GM13976 (cell line): Measurements from ENCODE around the gene SLC13A2.

ENCODE experiments used
- DNase-seq: peaks from one replicate; pipeline ENCODE4 v3.0.0; 2012; ENCODE audit warnings: low spot score
- CTCF ChIP-seq: IDR thresholded peaks from 2 replicates; pipeline ENCODE4 v1.5.1; 2012; ENCODE audit warnings: borderline replicate concordance, mild to moderate bottlenecking; ENCODE audit not compliant: insufficient read depth; ENCODE audit errors: extremely low read depth, missing control alignments, control extremely low read depth
- in situ Hi-C: fragments of 300-500 bp; cut with MboI; formaldehyde crosslinking; loops from one replicate; pipeline ENCODE4 v1.12.0; 2022; ENCODE audit warnings: low sequenced_read_pairs, mixed read lengths, inconsistent platforms; ENCODE audit not compliant: unreplicated experiment

The SLC13A2 gene

GRCh38 chr17:28470914-28471366 lies 2.5 kb upstream of the SLC13A2 start:
- no peak for TF ChIP-seq CTCF
- no peak for DNase-seq
- in situ Hi-C loops, result no loop called here

DNA sequence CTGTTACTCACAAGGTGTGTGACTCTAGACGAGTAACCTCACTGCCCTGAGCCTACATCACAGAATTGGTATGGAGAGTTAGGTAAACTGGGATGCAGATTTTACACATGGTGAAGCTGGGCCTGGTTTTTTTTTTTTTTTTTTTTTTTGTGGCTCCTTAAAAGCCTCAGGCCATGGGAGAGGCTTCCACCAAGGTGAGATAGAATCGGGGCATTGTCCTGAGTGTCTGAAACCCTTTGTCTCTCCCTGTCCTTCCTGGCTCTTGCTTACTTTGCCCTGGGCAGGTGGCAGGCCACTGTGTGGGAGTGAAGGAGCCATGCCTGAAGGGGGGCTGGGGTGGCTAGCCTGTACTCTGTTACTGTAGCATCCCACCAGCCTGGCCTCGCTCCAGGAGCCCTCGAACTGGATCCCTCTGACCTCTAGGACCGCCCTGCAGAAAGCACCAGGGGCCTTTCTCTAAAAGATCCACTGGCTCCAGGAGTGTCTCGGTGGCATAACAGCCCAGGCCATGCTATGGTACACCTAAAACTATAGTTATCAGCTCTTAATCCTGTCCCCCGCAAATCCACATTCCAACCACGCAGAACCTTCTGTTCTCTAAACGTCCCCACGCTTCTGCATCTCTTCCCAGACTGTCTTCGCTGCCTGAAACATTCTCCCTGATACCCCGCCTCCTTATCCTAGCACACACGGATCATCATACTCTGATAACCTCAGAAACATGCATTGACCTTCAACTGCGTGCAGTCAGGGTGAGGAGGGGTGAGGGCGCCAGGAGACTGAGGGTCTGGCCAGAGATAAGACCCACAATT lies 1.7 kb upstream of the SLC13A2 start:
- DNase-seq, result no peak
- TF ChIP-seq CTCF, result no peak
- in situ Hi-C loops, result no loop called here

DNA sequence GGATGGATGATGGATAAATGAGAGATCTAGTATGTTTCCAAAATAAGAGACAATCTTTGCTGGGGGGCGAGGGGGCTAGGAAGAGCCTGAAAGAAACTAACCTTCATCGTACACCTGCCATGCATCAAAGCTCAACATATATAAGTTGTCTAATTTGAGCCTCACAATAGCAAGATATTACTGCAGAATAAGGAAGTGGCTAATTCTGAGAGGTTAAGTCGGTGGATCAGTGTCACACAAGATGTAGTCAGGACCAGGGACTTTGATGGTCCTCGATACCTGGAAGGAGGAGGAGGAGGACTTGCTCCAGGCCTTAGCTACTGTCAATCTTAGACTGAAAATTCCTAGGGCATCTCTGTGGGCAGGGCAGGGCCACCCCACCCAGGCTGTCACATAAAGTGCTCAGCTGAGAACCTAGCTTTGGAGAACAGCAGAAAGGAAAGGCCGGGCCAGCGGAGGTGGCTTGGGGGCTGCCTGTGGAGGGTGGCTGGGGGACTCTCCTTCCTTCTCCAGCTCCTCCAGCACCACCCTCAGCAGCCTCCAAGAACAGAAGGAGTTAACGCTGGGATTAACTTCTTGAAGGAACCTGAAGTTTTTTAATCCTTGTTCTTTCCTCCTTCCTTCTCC lies 460 bp upstream of the SLC13A2 start:
- DNase-seq, result no peak
- no peak for TF ChIP-seq CTCF
- in situ Hi-C loops, result no loop called here

- no peak for DNase-seq
- no peak for TF ChIP-seq CTCF
- in situ Hi-C loops, result no loop called here
Measured at GRCh38 chr17:28474111-28474531, 677 bp downstream of the SLC13A2 start.

DNA sequence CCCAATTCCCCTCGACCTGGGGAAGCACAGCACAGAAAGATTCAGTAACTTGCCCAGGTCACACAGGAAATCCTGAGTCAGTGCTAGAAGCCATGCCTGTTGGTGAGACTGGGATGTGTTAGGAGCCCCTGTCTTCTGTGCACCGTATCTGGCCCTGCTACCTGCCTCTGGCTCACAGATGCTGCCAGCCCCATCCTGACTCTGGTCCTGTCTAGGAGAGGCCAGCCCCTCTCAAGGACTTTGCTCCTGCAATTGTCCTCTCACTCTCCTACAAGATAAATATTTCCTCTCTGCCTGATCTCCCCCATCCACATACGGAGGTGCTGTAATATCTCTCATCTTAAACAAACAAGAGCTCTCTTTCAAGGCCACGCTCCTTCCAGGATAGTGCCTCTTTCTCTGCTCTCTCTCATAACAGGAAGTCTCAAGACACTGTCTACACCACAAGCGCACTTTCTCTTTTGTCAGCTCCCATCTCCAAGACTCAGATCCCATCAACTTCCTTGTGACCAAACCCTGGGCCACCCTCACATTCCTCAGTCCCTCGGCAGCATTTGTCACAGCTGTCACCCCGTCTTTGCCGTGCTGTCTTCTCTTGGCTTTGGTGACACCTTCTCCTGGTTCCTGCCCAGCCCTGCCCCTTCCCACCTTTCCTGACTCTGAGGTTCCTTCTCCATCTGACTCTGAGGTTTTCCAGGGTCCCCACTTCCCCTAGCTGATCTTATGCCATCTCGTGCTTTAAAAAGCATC lies 1.9 kb downstream of the SLC13A2 start:
- TF ChIP-seq CTCF, result no peak
- in situ Hi-C loops, result no loop called here
- no peak for DNase-seq

GRCh38 chr17:28476076-28476865 lies 2.8 kb downstream of the SLC13A2 start:
- no peak for TF ChIP-seq CTCF
- in situ Hi-C loops, result no loop called here
- no peak for DNase-seq
